HG03378 (cell line): Measurements from ENCODE around the gene PLIN3.
"Not testable (repeated sequence)": the region's sequence is repeated elsewhere in the genome, so short reads cannot be mapped to it uniquely, and the experiment has no call there.

Experiments used
- ATAC-seq: cut with Tn5 transposase; IDR thresholded peaks from one replicate; pipeline ENCODE4 v1.9.1; 2021; ENCODE audit warnings: mild to moderate bottlenecking, moderate library complexity; ENCODE audit not compliant: unreplicated experiment

PLIN3 gene

GRCh38 chr19:4849019-4849418, 18.4 kb downstream of the PLIN3 start:
- ATAC-seq: no peak

GRCh38 chr19:4847190-4847973, 20.1 kb downstream of the PLIN3 start:
- no peak for ATAC-seq

- ATAC-seq: not testable (repeated sequence)
Measured at GRCh38 chr19:4845975-4846374, 21.5 kb downstream of the PLIN3 start.

- no peak for ATAC-seq
Measured at GRCh38 chr19:4844348-4845179, 22.9 kb downstream of the PLIN3 start.

GRCh38 chr19:4843647-4843965, 23.9 kb downstream of the PLIN3 start:
- no peak for ATAC-seq

GRCh38 chr19:4839192-4839591, 28.3 kb downstream of the PLIN3 start:
- no peak for ATAC-seq

GRCh38 chr19:4832776-4833175, 34.7 kb downstream of the PLIN3 start:
- no peak for ATAC-seq

GRCh38 chr19:4831979-4832340, 35.5 kb downstream of the PLIN3 start:
- ATAC-seq: not testable (repeated sequence)

- ATAC-seq: peak; percentile 48
Measured at GRCh38 chr19:4831304-4831978, 36.0 kb downstream of the PLIN3 start, which contains the start of gene TICAM1. Gene TICAM1 (minus strand): TSS chr19:4831712. CDS start chr19:4818377, 13,335 bp downstream.

GRCh38 chr19:4830768-4831265, 36.6 kb downstream of the PLIN3 start:
- no peak for ATAC-seq

GRCh38 chr19:4830332-4830731, 37.1 kb downstream of the PLIN3 start:
- no peak for ATAC-seq

GRCh38 chr19:4829001-4829712, 38.3 kb downstream of the PLIN3 start:
- no peak for ATAC-seq

- ATAC-seq: no peak
Measured at GRCh38 chr19:4823577-4823976, 43.9 kb downstream of the PLIN3 start.

- not testable (repeated sequence) for ATAC-seq
Measured at GRCh38 chr19:4822354-4822753, 45.1 kb downstream of the PLIN3 start.

- no peak for ATAC-seq
Measured at GRCh38 chr19:4821265-4821664, 46.2 kb downstream of the PLIN3 start.

GRCh38 chr19:4817467-4818277, 49.8 kb downstream of the PLIN3 start:
- no peak for ATAC-seq

GRCh38 chr19:4816950-4817278, 50.6 kb downstream of the PLIN3 start:
- no peak for ATAC-seq

- no peak for ATAC-seq
Measured at GRCh38 chr19:4816202-4816949, 51.1 kb downstream of the PLIN3 start.

GRCh38 chr19:4815426-4816201, 51.9 kb downstream of the PLIN3 start:
- ATAC-seq: no peak
